Mesothelial cell of epicardium (in vitro differentiated cells): Measurements from ENCODE around the gene STK33. TPM values are rescaled to one million over a fixed set of nuclear protein-coding genes. Genes with fewer than 3 reads are reported as not detected.

ENCODE experiments used
- DNase-seq, 2 experiments: peaks; one replicate each; pipeline ENCODE4 v3.0.0; 2021; ENCODE audit warnings: low spot score in 2 of 2; ENCODE audit not compliant: unreplicated experiment in 2 of 2
- H3K27ac Mint-ChIP-seq: 2 replicates; pipeline ENCODE4 v1.8.0; 2021; ENCODE audit warnings: mixed read lengths
- H3K27me3 Mint-ChIP-seq: 2 replicates; pipeline ENCODE4 v1.8.0; 2021; ENCODE audit warnings: low read depth, mixed read lengths
- H3K36me3 Mint-ChIP-seq: 2 replicates; pipeline ENCODE4 v1.8.0; 2021; ENCODE audit warnings: mixed read lengths
- H3K4me1 Mint-ChIP-seq: 2 replicates; pipeline ENCODE4 v1.8.0; 2021; ENCODE audit warnings: mixed read lengths
- H3K4me3 Mint-ChIP-seq: 2 replicates; pipeline ENCODE4 v1.8.0; 2021; ENCODE audit warnings: mild to moderate bottlenecking, moderate library complexity, mixed read lengths
- H3K9me3 Mint-ChIP-seq: 2 replicates; pipeline ENCODE4 v1.8.0; 2021; ENCODE audit warnings: mixed read lengths
- total RNA-seq: library from RNA; stranded (reverse); gene quantifications from 3 replicates; pipeline ENCODE4 v1.2.1, GENCODE V29; 2021
- TF ChIP-seq, protein P1 (sequence below): fragments of 200-600 bp; sonication (generic); IDR thresholded peaks from one replicate; pipeline ENCODE4 v1.5.0; 2021; ENCODE audit warnings: antibody characterized with exemption; ENCODE audit not compliant: unreplicated experiment

STK33 gene
- total RNA-seq, 1 donor from 2014 or later = 12.2 TPM

DNA sequence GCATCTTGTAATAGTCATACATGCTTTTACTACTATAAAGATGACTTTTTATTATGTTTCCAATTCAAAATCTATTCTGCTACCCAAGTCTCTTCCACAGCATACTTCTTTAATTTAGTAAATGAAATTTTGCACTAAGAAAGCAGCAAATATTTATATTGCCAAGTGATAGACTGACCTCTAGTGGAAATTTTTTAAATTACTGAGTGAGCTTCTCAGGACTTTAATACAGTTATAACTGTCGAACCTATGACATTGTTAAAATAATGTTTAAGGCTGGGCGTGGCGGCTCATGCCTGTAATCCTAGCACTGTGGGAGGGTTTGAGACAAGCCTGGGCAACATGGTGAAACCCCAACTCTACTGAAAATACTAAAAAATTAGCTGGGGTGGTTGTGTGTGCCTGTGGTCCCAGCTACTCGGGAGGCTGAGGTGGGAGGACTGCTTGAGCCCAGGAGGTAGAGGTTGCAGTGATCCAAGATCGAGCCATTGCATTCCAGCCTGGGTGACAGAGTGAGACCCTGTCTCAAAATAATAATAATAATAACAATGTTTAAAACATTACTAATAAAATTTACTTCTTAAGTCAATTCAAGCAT lies 27.3 kb downstream of the STK33 start:
- DNase-seq = no peak
- TF ChIP-seq, protein P1, sequence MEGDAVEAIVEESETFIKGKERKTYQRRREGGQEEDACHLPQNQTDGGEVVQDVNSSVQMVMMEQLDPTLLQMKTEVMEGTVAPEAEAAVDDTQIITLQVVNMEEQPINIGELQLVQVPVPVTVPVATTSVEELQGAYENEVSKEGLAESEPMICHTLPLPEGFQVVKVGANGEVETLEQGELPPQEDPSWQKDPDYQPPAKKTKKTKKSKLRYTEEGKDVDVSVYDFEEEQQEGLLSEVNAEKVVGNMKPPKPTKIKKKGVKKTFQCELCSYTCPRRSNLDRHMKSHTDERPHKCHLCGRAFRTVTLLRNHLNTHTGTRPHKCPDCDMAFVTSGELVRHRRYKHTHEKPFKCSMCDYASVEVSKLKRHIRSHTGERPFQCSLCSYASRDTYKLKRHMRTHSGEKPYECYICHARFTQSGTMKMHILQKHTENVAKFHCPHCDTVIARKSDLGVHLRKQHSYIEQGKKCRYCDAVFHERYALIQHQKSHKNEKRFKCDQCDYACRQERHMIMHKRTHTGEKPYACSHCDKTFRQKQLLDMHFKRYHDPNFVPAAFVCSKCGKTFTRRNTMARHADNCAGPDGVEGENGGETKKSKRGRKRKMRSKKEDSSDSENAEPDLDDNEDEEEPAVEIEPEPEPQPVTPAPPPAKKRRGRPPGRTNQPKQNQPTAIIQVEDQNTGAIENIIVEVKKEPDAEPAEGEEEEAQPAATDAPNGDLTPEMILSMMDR = peak; percentile 73
- Mint-ChIP-seq H3K4me1 (peaks cover 15% of the 10 kb centered on the region), H3K27ac (no peak overlapping the region), H3K36me3 (no peaks in the 10 kb centered on the region), H3K9me3 (peaks cover 9% of the 10 kb centered on the region), H3K4me3 (no peak overlapping the region), H3K27me3 (peaks cover 8% of the 10 kb centered on the region)

- H3K27me3 Mint-ChIP-seq = peaks cover 8% of the 10 kb centered on the region
- H3K27ac Mint-ChIP-seq = no peak overlapping the region
- H3K4me3 Mint-ChIP-seq = no peak overlapping the region
These were observed 29.5 kb downstream of the STK33 start for GRCh38 chr11:8564526-8564925.

DNA sequence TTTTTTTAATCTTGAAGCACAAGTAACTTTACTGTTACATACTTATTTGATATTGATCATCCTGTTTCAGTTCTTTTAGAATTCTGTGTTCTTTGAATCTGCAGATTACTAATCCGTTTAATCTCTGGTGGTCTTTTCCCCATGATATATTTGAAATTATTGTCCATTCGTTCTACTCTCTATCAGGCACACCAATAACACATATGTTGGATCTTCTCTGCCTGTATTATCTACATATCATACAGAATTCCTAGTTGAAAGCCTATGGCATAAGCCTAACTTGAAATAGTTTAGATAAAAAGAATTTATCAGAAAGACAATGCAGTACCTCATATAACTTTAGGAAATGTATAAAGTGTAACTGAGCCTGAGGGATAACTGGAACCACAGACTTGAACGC lies 32.6 kb downstream of the STK33 start:
- Mint-ChIP-seq H3K9me3 (peaks cover 24% of the 10 kb centered on the region), H3K4me1 (peaks cover 15% of the 10 kb centered on the region), H3K27ac (no peak overlapping the region), H3K4me3 (no peak overlapping the region), H3K27me3 (no peaks in the 10 kb centered on the region), H3K36me3 (peaks cover 4% of the 10 kb centered on the region)
- TF ChIP-seq, protein P1 = no peak
- DNase-seq = no peak

More at GRCh38 chr11:8564526-8564925, 29.5 kb downstream of the STK33 start:
- TF ChIP-seq, protein P1 = no peak
- peaks cover 24% of the 10 kb centered on the region for H3K9me3 Mint-ChIP-seq
- H3K36me3 Mint-ChIP-seq = peaks cover 4% of the 10 kb centered on the region
- H3K4me1 Mint-ChIP-seq = peaks cover 15% of the 10 kb centered on the region
- no peak for DNase-seq

DNA sequence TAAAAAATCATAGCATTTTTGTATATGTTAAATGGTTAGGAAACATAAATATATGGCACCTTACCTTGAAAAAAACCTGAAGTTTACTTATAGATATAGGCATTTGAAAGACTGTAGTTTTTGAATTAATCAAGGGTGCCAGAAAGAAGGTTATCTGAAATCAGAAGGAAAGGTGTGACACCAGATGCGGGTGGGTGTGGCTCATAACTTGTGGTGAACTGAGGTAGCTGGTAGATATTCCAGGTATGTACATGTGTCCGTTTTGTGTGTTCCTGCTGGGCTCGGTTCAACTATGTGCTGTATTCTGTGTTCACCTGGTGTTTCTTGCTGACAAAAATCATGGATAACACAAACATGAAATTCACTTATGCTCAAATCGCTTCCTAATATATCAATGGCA lies 35.6 kb downstream of the STK33 start:
- Mint-ChIP-seq H3K27me3 (no peaks in the 10 kb centered on the region), H3K9me3 (peaks cover 24% of the 10 kb centered on the region), H3K4me3 (no peak overlapping the region), H3K36me3 (peaks cover 4% of the 10 kb centered on the region), H3K4me1 (peaks cover 4% of the 10 kb centered on the region), H3K27ac (no peak overlapping the region)
- no peak for DNase-seq
- TF ChIP-seq, protein P1 = no peak

DNA sequence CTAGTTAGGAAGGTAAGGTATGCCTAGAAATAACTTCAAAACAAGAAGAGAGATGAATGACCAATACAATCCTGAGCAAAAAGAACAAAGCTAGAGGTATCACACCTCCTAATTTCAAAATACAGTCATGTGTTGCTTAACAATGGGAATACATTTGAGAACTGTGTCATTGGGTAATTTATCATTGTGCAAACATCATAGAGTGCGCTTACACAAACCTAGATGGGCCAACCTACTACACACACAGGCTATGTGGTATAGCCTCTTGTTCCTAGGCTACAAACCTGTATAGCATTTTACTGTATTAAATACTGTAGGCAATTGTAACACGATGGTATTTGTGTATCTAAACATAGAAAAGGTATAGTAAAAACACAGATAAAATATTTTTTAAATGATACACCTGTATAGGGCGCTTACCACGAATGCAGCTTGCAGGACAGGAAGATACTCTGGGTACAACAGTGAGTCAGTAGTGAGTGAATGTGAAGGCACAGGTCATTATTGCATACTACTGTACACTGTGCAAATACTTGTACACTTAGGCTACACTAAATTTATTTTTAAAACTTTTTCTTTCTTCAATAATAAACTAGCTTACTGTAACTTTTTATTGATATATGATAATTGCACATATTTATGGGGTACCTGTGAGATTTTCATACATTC lies 48.2 kb downstream of the STK33 start:
- DNase-seq = no peak
- Mint-ChIP-seq H3K4me3 (no peak overlapping the region), H3K9me3 (peaks cover 4% of the 10 kb centered on the region), H3K27me3 (peaks cover 2% of the 10 kb centered on the region), H3K27ac (no peak overlapping the region), H3K4me1 (no peaks in the 10 kb centered on the region), H3K36me3 (peaks cover 2% of the 10 kb centered on the region)
- TF ChIP-seq, protein P1 = no peak
